HG03280 (cell line): Measurements from ENCODE around the gene CAST.

Source experiments
- ATAC-seq: cut with Tn5 transposase; IDR thresholded peaks from one replicate; pipeline ENCODE4 v1.9.1; 2021; ENCODE audit warnings: mild to moderate bottlenecking, moderate library complexity; ENCODE audit not compliant: unreplicated experiment

Gene CAST

DNA sequence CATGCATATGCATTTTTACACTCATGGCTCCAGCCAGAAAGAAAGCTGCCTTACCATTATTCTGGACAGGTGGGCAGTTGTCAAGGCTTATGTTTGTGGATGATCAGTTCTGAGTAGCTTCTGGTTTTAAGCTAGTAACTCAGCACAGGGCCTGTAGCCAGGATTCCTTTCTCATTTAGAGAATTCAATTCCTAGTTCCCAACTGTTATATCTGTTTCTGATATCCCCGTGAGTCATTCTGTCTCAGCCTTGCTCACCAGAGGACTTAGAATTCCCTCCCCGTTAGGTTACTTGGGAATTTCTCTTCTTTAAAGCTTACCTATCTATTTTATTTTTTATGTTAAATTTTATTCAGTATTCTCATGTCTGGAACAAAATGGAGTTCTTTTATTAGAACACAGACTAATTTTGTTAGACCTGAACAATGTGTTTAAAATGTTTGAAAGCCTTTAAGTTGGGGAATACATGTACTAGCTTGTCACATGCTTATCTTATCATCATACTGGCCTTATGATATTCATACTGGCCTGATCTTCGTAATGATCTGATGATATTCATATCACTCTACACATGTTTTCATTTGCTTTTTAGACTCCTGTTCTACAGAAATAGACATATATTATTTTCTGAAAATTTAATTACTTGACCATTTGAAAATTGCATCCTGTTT, 47.1 kb downstream of the CAST start:
- no peak for ATAC-seq

DNA sequence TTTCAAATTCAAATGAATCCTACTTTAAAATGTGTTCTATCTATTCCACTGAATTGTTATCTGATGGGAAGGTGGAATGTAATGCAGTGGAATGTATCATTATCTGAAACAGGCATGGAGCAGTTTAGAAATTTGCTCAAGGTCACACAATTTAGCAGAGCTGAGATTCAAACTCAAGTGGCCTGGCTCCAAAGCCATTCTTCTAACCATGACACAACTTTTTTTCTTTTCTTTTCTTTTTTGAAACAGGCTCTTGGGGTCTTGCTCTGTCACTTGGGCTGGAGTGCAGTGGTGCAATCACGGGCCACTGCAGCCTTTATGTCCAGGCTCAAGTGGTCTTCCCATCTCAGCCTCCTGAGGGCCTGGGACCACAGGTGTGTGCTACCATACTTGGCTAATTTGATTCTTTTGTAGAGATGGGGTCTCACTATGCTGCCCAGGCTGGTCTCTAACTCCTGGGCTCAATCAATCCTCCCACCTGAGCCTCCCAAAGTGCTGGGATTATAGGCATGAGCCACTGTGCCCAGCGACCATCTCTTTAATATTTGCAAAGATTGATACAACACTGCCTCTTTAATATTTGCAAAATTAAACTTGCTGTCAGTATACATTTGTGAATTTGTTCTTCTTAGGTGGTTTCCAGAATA, 50.0 kb downstream of the CAST start:
- ATAC-seq = no peak

DNA sequence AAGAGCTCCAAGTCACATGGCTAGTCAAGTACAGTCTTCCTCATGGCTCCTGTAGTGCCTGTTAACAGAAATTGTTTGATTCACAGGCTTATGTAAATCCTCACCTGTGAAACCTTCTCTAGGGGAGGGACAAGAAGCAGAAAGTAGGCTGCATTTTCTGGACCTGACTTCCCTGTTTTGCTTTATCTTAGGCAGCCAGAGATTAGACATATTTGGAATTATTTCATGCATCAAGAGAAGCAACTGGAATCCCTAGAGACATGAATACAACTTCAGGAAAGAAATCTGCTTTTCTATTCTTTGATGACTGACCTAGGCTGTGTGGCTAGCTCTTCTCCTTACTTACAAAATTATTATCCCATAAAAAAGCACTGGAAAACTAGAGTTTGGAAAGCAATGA, 52.3 kb downstream of the CAST start:
- ATAC-seq = no peak

DNA sequence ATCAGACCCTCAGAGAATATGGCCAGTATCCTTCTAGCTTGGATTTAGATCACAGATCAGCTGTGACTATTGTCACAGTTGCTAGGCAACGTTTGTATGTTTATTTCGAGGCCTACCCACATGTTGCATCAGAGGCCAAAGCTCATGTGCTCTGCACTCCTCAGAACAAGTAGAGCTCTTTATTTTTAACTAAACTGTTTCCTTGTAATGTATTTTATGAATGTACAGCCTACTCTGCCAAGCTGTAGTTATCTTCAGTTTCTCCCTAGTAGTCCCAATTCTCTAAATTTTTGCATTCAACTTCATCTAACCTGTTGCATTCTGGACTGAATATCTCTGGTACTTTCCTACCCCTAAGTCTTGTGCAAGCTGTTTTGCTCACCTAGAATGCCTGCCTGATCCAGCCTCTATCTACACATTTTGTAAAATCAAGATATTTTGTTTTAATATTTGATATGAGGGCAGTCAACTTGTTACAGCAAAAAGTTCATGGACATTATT, 52.8 kb downstream of the CAST start:
- no peak for ATAC-seq

DNA sequence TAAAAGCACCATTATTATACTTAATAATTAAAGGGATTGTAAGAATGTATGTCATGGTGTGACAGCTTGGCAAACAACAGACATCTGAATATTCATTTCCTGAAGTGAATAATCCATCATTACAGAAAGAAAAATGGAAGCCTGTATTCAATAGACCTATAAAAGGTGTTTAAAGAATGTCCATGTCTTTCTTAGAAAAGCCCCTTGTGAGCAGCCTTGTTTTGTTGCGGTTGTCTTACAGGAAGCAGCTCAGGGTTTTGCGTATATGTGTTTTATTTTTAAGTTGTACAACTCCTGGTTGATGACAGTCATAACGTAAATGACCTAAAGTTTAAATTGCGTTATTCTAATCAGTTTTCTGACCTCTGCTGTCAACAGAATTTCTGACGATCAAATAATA, 53.8 kb downstream of the CAST start:
- ATAC-seq = no peak

DNA sequence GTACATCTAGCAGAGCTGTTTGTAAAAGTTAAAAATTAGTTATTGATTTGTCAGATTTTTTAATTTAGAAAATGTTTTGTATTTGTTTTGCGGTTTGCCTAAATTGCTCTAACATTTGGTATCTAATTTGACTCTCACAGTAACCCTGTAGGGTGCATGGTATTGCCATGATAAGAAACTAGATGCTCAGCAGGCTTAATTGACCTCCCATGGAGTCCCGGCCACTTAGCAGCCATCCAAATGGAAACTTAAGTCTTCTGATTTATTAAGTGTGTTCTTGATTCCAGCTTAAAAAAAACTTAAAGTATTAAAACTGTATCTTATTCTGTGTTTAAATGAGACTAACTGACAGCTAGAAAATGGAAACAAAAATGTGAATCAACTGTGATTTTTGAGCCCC, 54.5 kb downstream of the CAST start:
- no peak for ATAC-seq

DNA sequence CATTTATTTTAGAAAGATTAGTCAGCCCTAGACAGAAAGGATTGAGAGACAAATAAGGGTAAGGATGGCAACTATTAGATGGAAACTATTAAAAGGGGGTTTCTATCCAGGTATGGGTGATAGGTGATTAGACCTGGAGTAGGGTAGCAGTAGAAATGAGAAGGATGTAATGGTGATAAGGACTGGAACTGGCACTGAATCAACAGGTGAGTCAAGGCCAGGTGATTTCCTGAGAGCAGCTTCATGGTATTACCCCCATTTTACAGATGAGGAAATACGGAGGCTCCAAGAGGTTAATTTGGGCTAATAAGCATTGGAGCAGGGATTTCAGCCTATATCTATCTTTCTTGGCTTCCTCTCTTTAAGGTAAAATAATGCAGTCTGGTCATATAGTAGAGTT, 55.7 kb downstream of the CAST start:
- no peak for ATAC-seq

DNA sequence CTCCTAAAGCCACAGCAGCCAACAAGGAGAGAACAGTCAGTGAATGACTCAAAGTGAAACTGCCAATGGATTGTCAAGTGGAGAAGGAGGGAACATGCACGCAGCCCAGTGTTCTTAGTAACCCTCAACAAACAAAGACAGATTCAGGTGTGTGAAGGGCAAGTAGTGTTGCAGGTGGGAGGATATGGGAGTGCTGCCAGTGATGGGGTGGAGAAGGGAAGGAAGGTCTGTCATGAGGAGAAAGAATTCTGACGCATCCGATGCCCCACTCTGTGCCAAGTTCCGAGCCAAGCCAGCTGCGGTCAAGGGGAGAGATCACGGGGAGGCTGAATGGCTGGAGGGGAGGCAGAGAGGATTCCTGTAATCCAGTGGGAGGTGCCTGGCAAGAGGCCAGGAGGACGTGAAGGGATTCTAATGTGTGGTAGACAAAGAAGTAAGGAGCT, 56.5 kb downstream of the CAST start:
- ATAC-seq = no peak

DNA sequence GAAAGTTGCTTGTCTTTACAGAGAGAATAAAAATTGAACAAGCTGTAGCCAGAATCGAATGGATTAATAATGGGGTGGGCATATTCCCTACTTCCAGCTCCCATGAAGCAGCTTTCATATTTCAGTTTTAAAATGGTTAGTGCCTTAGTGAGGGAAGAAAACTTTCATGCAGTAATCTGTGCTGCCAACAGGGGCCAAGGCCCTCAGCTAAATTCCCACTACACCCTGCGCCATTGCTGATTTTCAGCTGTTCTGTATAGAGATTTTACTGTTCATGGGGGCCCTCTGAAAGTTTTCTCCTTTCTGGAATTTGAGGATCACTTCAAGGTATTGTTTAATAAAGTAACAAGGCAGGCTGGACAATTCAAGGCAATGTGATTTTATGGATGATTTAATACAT, 58.2 kb downstream of the CAST start:
- ATAC-seq = no peak

DNA sequence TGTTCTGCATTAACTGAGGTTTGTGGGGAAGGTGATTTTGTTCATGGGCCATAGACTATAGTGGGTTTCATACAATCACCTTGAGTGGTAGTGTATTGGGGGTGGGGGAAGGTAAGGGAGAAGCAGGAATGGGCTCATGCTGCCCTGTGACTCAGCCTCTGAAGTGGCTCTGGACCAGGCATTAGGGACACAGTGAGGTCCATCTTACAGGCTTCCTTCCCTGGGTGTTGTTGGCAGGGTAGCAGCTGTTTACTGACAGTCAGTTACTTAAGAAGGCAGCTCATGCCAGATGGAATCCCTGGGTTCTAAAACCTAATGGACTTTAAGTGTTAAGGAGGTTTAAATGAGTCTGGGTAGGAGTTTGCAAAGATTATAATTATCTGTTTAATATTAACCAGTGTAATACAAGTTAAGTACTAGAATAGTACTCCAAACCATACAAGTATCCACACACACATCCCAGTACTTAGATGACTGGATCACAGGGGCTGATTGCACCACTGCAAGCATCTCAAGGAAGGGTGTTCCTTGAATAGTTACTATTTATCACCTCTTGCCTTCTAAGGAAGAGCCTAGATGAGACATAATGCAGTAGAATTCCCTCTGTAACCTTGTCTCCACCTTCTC, 59.3 kb downstream of the CAST start:
- no peak for ATAC-seq

DNA sequence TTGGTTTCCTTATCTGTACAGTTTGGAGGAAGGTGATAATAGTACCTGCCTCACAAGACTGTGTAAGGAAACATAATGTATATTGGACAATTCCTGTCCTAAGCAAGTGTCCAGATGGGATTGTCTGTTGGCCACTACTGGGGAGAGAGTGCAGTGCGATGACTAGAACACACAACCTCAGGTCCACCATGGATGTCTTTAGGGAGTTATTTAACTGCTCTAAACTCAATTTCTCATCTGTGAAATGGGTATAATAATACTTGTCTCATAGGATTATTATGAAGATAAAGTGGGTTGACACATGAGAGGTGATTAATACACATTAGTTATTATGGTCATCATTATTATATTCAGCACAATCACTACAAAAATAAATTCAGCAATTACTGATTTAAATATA, 63.1 kb downstream of the CAST start:
- no peak for ATAC-seq

DNA sequence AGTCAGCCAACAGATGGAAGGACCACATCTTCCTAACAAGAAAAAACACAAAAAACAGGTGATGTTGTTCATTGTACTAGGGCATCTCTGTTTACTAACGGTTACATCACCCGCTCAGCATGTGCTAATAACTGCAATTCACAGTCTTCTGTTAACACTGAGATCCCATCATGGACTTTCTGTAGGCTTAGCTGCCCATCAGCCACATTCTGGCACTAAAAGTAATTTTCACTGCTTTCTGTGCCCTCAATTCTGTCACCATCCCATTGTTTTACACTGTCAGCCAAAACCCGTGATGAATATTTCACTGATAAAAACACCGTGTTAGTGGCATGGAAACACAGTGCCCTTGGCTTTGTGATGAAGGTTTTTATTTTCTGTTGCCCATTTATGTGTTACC, 64.6 kb downstream of the CAST start:
- no peak for ATAC-seq

DNA sequence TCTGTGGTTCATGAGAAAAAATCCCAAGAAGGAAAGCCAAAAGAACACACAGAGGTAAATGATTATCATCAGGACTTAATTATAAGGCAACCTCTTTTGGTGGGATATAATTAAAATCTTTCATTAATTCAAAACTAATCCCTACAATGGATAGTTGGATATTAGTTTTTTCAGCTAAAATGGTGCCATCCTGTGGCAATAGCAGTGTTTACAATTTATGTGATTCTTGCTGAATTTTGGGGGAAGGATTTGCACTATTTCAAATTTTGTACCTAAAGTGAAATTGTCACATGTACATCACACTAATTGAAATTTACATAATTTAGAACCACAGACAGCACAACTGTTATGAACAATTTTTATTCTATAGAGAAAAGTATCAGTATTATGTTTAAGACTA, 67.0 kb downstream of the CAST start:
- no peak for ATAC-seq

DNA sequence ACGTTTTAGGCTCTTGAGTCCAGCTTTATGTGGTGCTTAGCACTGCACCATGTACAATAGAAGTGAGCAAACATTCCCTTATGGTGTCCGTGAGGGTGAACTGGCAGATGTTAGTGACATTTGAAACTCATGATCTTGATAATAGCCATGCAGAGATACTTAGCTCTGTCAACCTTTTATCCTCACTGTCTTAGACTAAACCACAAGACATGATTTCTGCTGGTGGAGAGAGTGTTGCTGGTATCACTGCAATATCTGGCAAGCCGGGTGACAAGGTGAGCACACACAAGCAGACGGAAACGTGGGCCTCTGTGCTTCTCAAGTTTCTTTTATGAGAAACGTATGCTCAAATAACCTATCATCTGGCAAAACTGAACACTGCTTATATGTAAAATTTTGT, 68.4 kb downstream of the CAST start:
- no peak for ATAC-seq

DNA sequence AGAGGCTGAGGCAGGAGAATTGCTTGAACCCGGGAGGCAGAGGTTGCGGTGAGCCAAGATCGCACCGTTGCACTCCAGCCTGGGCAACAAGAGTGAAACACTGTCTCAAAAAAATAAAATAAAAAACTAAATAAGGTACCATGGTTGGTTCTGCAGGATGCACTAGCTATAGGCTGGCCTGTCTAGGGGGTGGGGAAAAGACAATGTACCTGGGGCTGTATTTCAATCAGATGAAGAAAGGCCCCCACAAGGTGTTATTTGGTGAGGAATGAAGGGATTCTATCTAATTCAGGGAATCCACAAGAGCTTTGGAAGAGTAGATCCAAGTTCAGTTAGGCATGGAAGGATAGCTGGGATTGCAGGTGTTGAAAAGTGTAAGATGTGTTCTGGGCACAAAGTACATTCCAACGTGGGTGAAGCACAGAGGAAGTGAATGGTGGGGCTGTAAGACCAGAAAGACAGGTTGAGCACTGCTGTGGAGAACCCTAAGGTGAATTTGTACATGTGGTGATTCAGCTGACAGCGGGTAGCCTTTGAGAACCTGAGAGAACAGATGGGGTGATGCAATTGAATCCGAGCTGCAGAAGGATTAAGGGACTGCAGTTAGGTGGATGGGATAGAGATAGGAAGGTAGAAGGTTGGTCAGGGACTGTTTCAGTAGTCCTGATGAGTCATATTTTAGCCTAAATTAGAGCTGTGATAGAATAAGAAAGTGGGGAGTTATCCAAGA, 71.8 kb downstream of the CAST start:
- ATAC-seq = no peak

DNA sequence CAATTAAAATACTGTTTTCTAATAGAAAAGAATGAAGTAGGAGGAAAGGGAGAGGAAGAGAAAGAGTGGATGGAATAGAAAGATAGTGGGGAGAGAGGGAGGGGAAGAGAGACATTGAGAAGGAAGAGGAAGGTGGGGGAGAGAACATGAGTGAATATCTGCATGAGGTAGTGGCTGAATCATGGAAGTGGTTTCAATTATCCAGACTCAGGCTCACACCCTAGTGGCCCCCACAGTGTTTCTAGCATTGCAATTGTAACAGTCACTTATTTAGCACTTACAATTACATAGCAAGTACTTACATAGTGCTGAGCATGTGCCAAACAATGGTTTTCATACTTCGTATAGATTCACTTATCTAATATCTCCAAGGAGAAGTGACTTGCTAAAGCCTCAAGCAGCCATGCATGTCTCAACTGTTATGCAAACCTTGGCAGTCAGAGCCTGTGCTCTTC, 72.7 kb downstream of the CAST start:
- no peak for ATAC-seq

DNA sequence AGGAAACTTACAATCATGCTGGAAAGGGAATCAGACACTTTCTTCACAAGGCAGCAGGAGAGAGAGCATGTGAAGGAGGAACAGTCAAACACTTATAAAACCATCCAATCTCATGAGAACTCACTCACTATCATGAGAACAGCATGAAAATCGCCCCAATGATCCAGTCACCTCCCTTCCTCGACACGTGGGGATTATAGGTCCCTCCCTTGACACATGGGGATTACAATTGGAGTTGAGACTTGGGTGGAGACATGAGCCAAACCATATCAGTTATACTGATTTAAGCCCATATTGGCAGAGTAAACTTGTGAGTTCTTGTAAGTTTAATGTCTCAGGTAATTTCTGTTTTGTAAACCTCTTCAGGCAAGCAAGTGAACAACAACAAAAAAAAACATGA, 74.8 kb downstream of the CAST start:
- no peak for ATAC-seq

DNA sequence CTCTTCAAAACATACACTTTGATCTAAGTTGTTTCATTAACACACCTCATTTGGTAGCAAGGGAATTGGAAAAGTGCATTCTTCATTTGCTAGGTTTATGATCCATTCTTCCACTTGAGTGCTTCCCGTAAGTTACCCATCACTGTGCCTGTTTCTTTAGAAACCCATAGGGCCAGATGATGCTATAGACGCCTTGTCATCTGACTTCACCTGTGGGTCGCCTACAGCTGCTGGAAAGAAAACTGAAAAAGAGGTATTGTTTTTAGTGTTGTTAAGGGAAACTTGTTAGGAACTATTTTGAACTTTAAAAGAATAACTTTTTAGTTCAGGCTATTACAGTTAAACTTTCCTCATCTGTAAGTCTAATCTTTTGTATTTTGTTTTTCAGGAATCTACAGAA, 78.9 kb downstream of the CAST start:
- ATAC-seq = no peak

DNA sequence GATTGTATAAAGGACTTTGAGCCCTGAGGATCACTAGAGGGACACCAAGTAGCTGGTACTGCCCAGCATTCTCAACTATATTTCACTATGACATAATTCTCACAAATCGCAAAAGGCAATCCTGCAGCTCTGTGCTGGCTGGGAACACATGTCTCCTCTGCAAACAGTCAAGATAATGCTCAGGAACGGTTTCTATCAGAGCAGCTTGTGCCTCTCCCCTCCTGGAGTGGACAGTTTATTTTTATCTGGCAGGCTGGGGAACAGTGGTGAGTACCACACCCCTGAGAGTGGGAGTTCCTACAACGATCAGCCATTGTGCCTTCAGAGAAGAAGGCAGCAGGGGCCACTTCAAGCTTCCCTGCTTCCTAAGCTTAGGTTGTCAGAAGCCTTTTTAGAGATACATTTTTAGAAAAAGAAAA, 79.7 kb downstream of the CAST start:
- ATAC-seq = no peak

DNA sequence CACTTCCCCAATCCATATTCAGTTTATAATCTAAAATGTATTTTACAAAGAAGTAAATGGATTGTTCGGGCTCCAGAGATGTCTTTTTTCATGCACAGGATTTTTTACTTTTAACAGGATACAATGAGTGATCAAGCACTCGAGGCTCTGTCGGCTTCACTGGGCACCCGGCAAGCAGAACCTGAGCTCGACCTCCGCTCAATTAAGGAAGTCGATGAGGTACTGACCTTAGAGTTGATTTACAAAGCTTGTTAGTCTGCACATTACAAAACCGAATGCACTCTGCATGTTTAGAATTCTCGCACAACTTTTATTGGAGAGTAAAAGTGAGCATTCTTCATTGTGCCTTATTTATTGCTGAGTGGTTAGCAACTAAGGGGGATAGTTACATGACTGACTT, 80.4 kb downstream of the CAST start:
- no peak for ATAC-seq

DNA sequence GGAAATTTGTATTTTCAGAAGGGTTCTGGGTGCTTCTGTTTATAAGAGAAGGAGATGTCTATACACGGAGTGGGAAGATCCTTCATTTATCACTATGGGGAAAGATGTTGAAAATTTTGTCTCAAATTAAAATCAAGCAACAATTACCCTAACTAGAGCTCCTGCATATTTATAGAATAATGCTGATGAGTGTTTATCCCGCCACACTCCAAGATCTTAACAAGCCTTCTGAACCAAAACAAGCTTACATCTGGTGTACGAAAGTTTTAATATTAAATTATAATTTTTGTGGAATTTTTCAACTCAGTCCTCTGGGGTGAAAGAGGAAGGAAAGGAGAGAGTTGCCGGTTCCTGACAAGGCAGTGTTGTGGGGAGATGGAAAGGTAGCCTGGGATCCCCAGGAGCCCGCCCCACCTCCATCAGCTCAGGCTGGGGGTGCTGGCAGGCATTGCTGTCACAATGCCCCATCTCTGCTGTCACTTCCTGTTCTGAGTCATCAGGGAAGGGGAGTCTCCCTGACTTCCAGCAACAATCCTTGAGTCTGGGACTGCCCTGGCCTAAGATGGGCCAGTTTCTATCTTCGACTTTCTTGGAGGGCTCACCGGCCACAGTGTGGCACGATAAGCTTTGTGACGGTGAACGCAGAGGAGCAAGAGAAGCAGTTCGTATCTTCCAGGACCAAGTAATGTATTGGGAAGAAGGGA, 81.0 kb downstream of the CAST start:
- no peak for ATAC-seq
